IMR-90 (cell line): ENCODE measurements around the gene SLC22A4. TPM values are rescaled to one million over a fixed set of nuclear protein-coding genes. Genes with fewer than 3 reads are reported as not detected.

Experiments used
- ATAC-seq: fragments of 200-7000 bp; cut with Tn5 transposase; 2 replicates; pipeline ENCODE4 v1.9.1; 2020; ENCODE audit warnings: low read depth, mild to moderate bottlenecking, moderate library complexity
- BruUV-seq: library from RNA; stranded (reverse); fragments of 400-500 nt; replicated peaks from 2 replicates; lab custom pipeline; 2021; lab: Mats Ljungman, UMichigan
- CTCF ChIA-PET: fragments of 300-600 bp; formaldehyde crosslinking; extraction: SDS; loops from one replicate; lab custom pipeline; 2021; ENCODE audit warnings: antibody characterized with exemption; lab: Yijun Ruan, JAX
- POLR2A ChIA-PET: fragments of 300-600 bp; sonication (Branson Sonifier 250); formaldehyde crosslinking; loops from one replicate; lab custom pipeline; 2022; ENCODE audit warnings: antibody characterized with exemption; ENCODE audit not compliant: unreplicated experiment; lab: Charles Lee
- DNase-seq: peaks from one replicate; pipeline ENCODE4 v3.0.0; 2013
- H2AFZ ChIP-seq: replicated peaks from 2 replicates; pipeline ENCODE3; 2013; ENCODE audit warnings: low read length, mild to moderate bottlenecking; ENCODE audit not compliant: poor library complexity
- H2AK5ac ChIP-seq: 2 replicates; pipeline ENCODE4 v1.6.1; 2013; ENCODE audit warnings: low read depth, low read length, inconsistent platforms
- H2AK9ac ChIP-seq: replicated peaks from 2 replicates; pipeline ENCODE3; 2013; ENCODE audit warnings: mild to moderate bottlenecking, low read depth, low read length, moderate library complexity; ENCODE audit not compliant: poor library complexity
- H2BK120ac ChIP-seq: 2 replicates; pipeline ENCODE4 v1.6.1; 2013; ENCODE audit warnings: low read depth, low read length, inconsistent platforms
- H2BK15ac ChIP-seq: 3 replicates; pipeline ENCODE4 v1.6.1; 2013; ENCODE audit warnings: low read depth, low read length, inconsistent platforms
- H2BK20ac ChIP-seq: 2 replicates; pipeline ENCODE4 v1.6.1; 2013; ENCODE audit warnings: low read depth, mild to moderate bottlenecking, inconsistent platforms, low read length, moderate library complexity
- H2BK5ac ChIP-seq: 2 replicates; pipeline ENCODE4 v1.6.1; 2013; ENCODE audit warnings: mild to moderate bottlenecking, low read depth, low read length, inconsistent platforms; ENCODE audit not compliant: poor library complexity, severe bottlenecking
- H3K14ac ChIP-seq: replicated peaks from 2 replicates; pipeline ENCODE4 v1.6.1; 2013; ENCODE audit warnings: low read depth, low read length, inconsistent platforms
- H3K18ac ChIP-seq: 2 replicates; pipeline ENCODE4 v1.6.1; 2013; ENCODE audit warnings: low read depth, low read length, control low read depth
- H3K23ac ChIP-seq: 2 replicates; pipeline ENCODE4 v1.6.1; 2013; ENCODE audit warnings: low read depth, low read length, inconsistent platforms
- H3K27ac ChIP-seq: 2 replicates; pipeline ENCODE4 v1.5.1; 2013; ENCODE audit warnings: mild to moderate bottlenecking, control low read depth, low read length; ENCODE audit not compliant: insufficient read depth
- H3K27me3 ChIP-seq: 2 replicates; pipeline ENCODE4 v1.6.1; 2013; ENCODE audit warnings: low read length; ENCODE audit not compliant: control insufficient read depth, insufficient read depth
- H3K36me3 ChIP-seq: 2 replicates; pipeline ENCODE4 v1.6.1; 2013; ENCODE audit warnings: low read length, mixed read lengths; ENCODE audit not compliant: control insufficient read depth, insufficient read depth
- H3K4ac ChIP-seq: 2 replicates; pipeline ENCODE4 v1.6.1; 2013; ENCODE audit warnings: low read depth, low read length, inconsistent platforms
- H3K4me1 ChIP-seq: 2 replicates; pipeline ENCODE4 v1.6.1; 2013; ENCODE audit warnings: low read length, mixed read lengths; ENCODE audit not compliant: control insufficient read depth, insufficient read depth
- H3K4me2 ChIP-seq: 2 replicates; pipeline ENCODE4 v1.6.1; 2013; ENCODE audit warnings: low read depth, mild to moderate bottlenecking, control low read depth, low read length, moderate library complexity
- H3K4me3 ChIP-seq: 2 replicates; pipeline ENCODE4 v1.5.1; 2013; ENCODE audit warnings: low read depth, mild to moderate bottlenecking, control low read depth, low read length, moderate library complexity; ENCODE audit not compliant: insufficient read depth
- H3K56ac ChIP-seq: 2 replicates; pipeline ENCODE4 v1.6.1; 2013; ENCODE audit warnings: low read length, inconsistent platforms; ENCODE audit not compliant: insufficient read depth; ENCODE audit errors: extremely low read depth
- H3K79me1 ChIP-seq, 2 experiments: 2 replicates each; pipeline ENCODE4 v1.6.1; 2013; ENCODE audit warnings: low read length in 2 of 2, inconsistent platforms in 1 of 2, low read depth in 1 of 2
- H3K9ac ChIP-seq: 2 replicates; pipeline ENCODE4 v1.6.1; 2013; ENCODE audit warnings: low read depth, low read length, control low read depth
- H3K9me1 ChIP-seq: 2 replicates; pipeline ENCODE4 v1.6.1; 2013; ENCODE audit warnings: low read length, inconsistent platforms; ENCODE audit not compliant: insufficient read depth
- H3K9me3 ChIP-seq: 2 replicates; pipeline ENCODE4 v1.6.1; 2013; ENCODE audit warnings: low read length; ENCODE audit not compliant: control insufficient read depth, insufficient read depth
- H4K20me1 ChIP-seq: 2 replicates; pipeline ENCODE4 v1.6.1; 2013; ENCODE audit warnings: low read length, inconsistent platforms; ENCODE audit not compliant: insufficient read depth
- H4K5ac ChIP-seq: 2 replicates; pipeline ENCODE4 v1.6.1; 2013; ENCODE audit warnings: mild to moderate bottlenecking, low read depth, low read length, control low read depth
- H4K8ac ChIP-seq, 2 experiments: 2 replicates each; pipeline ENCODE4 v1.6.1; 2013; ENCODE audit warnings: low read depth in 2 of 2, low read length in 2 of 2, control low read depth in 1 of 2, inconsistent platforms in 1 of 2
- H4K91ac ChIP-seq: 2 replicates; pipeline ENCODE4 v1.6.1; 2013; ENCODE audit warnings: low read depth, low read length, inconsistent platforms; ENCODE audit not compliant: insufficient read depth
- BHLHE40 ChIP-seq: fragments of 150-350 bp; IDR thresholded peaks from 2 replicates; pipeline ENCODE4 v1.6.1; 2016; ENCODE audit warnings: mild to moderate bottlenecking, low read depth, low read length
- CEBPB ChIP-seq: IDR thresholded peaks from 2 replicates; pipeline ENCODE4 v1.6.1; 2012; ENCODE audit warnings: low read depth, low read length, improper control_type of control experiment
- CHD1 ChIP-seq: IDR thresholded peaks from 2 replicates; pipeline ENCODE4 v1.6.1; 2012; ENCODE audit warnings: low read depth, low read length, improper control_type of control experiment
- CTCF ChIP-seq: conservative IDR thresholded peaks from 2 replicates; pipeline ENCODE4 v1.5.1; 2012; ENCODE audit warnings: mild to moderate bottlenecking, low read depth, low read length, improper control_type of control experiment
- ELK1 ChIP-seq: fragments of 150-350 bp; IDR thresholded peaks from 2 replicates; pipeline ENCODE4 v1.6.1; 2016; ENCODE audit warnings: low read depth, mild to moderate bottlenecking, low read length, moderate library complexity, borderline replicate concordance
- FOS ChIP-seq: fragments of 150-350 bp; IDR thresholded peaks from 2 replicates; pipeline ENCODE4 v1.6.1; 2016; ENCODE audit warnings: low read depth, low read length
- MAFK ChIP-seq: IDR thresholded peaks from 2 replicates; pipeline ENCODE4 v1.6.1; 2012; ENCODE audit warnings: low read depth, low read length, improper control_type of control experiment
- MAZ ChIP-seq: IDR thresholded peaks from 2 replicates; pipeline ENCODE4 v1.6.1; 2012; ENCODE audit warnings: low read depth, mild to moderate bottlenecking, low read length, improper control_type of control experiment, moderate library complexity, borderline replicate concordance
- MXI1 ChIP-seq: IDR thresholded peaks from 2 replicates; pipeline ENCODE4 v1.6.1; 2012; ENCODE audit warnings: low read depth, mild to moderate bottlenecking, low read length, moderate library complexity, borderline replicate concordance
- NFE2L2 ChIP-seq: fragments of 150-350 bp; IDR thresholded peaks from 2 replicates; pipeline ENCODE4 v1.6.1; 2016; ENCODE audit warnings: low read depth, mild to moderate bottlenecking, low read length
- POLR2A ChIP-seq: IDR thresholded peaks from 2 replicates; pipeline ENCODE4 v1.6.1; 2012; ENCODE audit warnings: mild to moderate bottlenecking, low read depth, low read length
- RAD21 ChIP-seq: IDR thresholded peaks from 2 replicates; pipeline ENCODE4 v1.6.1; 2012; ENCODE audit warnings: low read length, improper control_type of control experiment
- RCOR1 ChIP-seq: IDR thresholded peaks from 2 replicates; pipeline ENCODE4 v1.6.1; 2012; ENCODE audit warnings: mild to moderate bottlenecking, low read length, improper control_type of control experiment; ENCODE audit not compliant: insufficient replicate concordance
- RFX5 ChIP-seq: IDR thresholded peaks from 2 replicates; pipeline ENCODE4 v1.8.0; 2012; ENCODE audit warnings: low read depth, mild to moderate bottlenecking, low read length, moderate library complexity
- SMC3 ChIP-seq: fragments of 150-350 bp; IDR thresholded peaks from 2 replicates; pipeline ENCODE4 v1.6.1; 2016; ENCODE audit warnings: low read depth, mild to moderate bottlenecking, antibody characterized with exemption, low read length, moderate library complexity
- WGBS, 2 experiments: methylation state at CpG; one replicate each; pipeline versions ENCODE4 v1.1.5 to v1.1.7; 2013; ENCODE audit warnings: missing lambda C conversion rate in 2 of 2; ENCODE audit not compliant: insufficient read length in 1 of 2; ENCODE audit errors: extremely low coverage in 2 of 2; 5-methylcytosine and 5-hydroxymethylcytosine counted together
- dilution Hi-C: fragments of 300-500 bp; cut with HindIII; formaldehyde crosslinking; loops from one replicate; pipeline ENCODE4 v1.14.3; 2018; ENCODE audit warnings: low sequenced_read_pairs; ENCODE audit not compliant: unreplicated experiment
- in situ Hi-C: fragments of 300-500 bp; cut with MboI; formaldehyde crosslinking; loops from 3 replicates; pipeline ENCODE4 v1.14.3; 2019; ENCODE audit warnings: low sequenced_read_pairs, inconsistent platforms, mixed read lengths
- intact Hi-C: fragments of 100-400 bp; cut with micrococcal nuclease; formaldehyde crosslinking; loops from 2 replicates; pipeline ENCODE4 v1.10.0; 2022
- polyA plus RNA-seq, 3 experiments: library from polyadenylated mRNA; depleted of rRNA; stranded (reverse); fragments of >200 nt; gene quantifications; 2 replicates each; pipeline ENCODE4 v1.2.3, GENCODE V29; 2012; ENCODE audit warnings: low replicate concordance in 1 of 3
- total RNA-seq: library from RNA; depleted of rRNA; stranded (reverse); fragments of >200 nt; gene quantifications from 2 replicates; pipeline ENCODE4 v1.2.3, GENCODE V29; 2012
- TF ChIP-seq, protein P1 (sequence below): fragments of 150-350 bp; IDR thresholded peaks from 2 replicates; pipeline ENCODE4 v1.6.1; 2017; ENCODE audit warnings: mild to moderate bottlenecking, antibody characterized with exemption, low read length, low read depth

SLC22A4 gene
- total and polyA plus RNA-seq, 2 of the 4 experiments (the other 2 are of a cell fraction): 2.6 to 3.2 TPM

DNA sequence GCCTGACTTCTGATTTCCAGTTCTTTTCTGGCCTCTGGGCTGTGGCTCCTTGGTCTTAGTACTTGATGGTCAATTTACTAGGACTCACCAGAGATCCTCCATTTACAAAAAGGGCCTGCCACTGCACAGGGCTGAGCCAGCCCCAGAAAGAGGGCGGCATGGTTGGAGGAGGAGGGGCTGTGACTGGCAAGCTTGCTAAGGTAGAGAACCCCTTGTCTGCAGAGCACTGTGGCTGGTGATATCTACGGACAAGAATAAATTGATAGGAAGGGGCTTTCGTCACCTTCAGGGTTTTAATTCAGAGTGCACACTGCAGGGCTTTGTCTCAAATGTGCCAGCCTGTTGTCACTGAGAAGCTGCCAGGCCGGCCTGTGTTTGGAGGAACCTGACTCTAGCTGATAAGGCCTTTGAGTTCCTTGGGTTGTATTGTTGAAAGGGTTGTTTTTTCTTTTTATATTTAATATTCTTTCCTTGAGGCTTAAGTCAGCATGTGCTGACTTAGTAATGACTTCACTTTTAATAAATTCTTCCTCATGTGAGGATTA is 90.4 kb downstream of the SLC22A4 start:
- ChIA-PET POLR2A (no interaction called here), CTCF (no interaction called here)

More for the DNA sequence above, 90.4 kb downstream of the SLC22A4 start:
- Histone ChIP-seq H3K27me3 (no peaks in the 10 kb centered on the region), H3K9me3 (no peaks in the 10 kb centered on the region), H3K4me3 (no peak overlapping the region), H2BK120ac (no peak overlapping the region), H2AK5ac (no peak overlapping the region), H2BK5ac (no peak overlapping the region), H3K4ac (no peak overlapping the region), H3K23ac (no peak overlapping the region), H3K18ac (no peak overlapping the region), H3K9me1 (peaks cover 16% of the 10 kb centered on the region), H3K79me1 (peaks cover 0 to 13% of the 10 kb centered on the region in 2 experiments; a peak in 2 of 4 replicates), H3K4me2 (no peak overlapping the region), H2BK15ac (no peak overlapping the region), H2AK9ac (no peak overlapping the region), H3K56ac (no peak overlapping the region), H2AFZ (no peak overlapping the region), H3K36me3 (no peaks in the 10 kb centered on the region), H4K20me1 (no peaks in the 10 kb centered on the region; the same call in 1 of the 2 replicates), H3K27ac (no peak overlapping the region), H3K9ac (no peak overlapping the region), H2BK20ac (no peak overlapping the region), H4K8ac (no peak overlapping the region), H4K5ac (no peak overlapping the region), H3K14ac (no peak overlapping the region), H4K91ac (no peak overlapping the region), H3K4me1 (peaks cover 26% of the 10 kb centered on the region)
- no peak for DNase-seq
- TF ChIP-seq RAD21 (no peak), SMC3 (no peak), ELK1 (no peak), RFX5 (no peak), FOS (no peak), BHLHE40 (no peak), CHD1 (no peak), RCOR1 (no peak), POLR2A (no peak), CEBPB (no peak), MAZ (no peak), NFE2L2 (no peak), MAFK (no peak), CTCF (no peak), MXI1 (no peak)
- TF ChIP-seq, protein P1, sequence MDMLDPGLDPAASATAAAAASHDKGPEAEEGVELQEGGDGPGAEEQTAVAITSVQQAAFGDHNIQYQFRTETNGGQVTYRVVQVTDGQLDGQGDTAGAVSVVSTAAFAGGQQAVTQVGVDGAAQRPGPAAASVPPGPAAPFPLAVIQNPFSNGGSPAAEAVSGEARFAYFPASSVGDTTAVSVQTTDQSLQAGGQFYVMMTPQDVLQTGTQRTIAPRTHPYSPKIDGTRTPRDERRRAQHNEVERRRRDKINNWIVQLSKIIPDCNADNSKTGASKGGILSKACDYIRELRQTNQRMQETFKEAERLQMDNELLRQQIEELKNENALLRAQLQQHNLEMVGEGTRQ: no peak
- in situ Hi-C loops (loop anchor here (5.0 to 10.0 kb wide), 3 partner anchors 118 to 498 kb away; no protein-coding TSS in a partner anchor), intact Hi-C loops (loop anchor here (1.0 to 10.0 kb wide), 7 partner anchors 200 to 700 kb away; partner anchors contain the start of genes GDF9 and UQCRQ), dilution Hi-C loops (no loop called here)
- no peak for ATAC-seq
- no CpG with 5 or more reads among the region's 4 CpGs for WGBS, 2 experiments
- no TSS peak for BruUV-seq
